ENCODE results near the gene KRTAP21-3.

KRTAP21-3 gene

GRCh38 chr21:30707409-30707808, 11.2 kb downstream of the KRTAP21-3 start:
- H3K4me3 ChIP-seq: no peak overlapping the region
- no peak for DNase-seq (ENCODE audit: low spot score in 2 of 2)
- no peaks in the 10 kb centered on the region for H3K27me3 ChIP-seq (ENCODE audit: low read depth)
- H3K36me3 ChIP-seq (replicated peaks): no peaks in the 10 kb centered on the region
- H3K9me3 ChIP-seq: peaks cover 9% of the 10 kb centered on the region; the same call in 1 of the 2 replicates
- in situ Hi-C loops (cut with MboI; ENCODE audit: low sequenced_read_pairs): no loop called here
- no peaks in the 10 kb centered on the region for H3K4me1 ChIP-seq

GRCh38 chr21:30695956-30696355, 22.6 kb downstream of the KRTAP21-3 start:
- in situ Hi-C loops (cut with MboI; ENCODE audit: low sequenced_read_pairs): no loop called here
- Histone ChIP-seq H3K4me1 (no peaks in the 10 kb centered on the region), H3K36me3 (replicated peaks) (no peaks in the 10 kb centered on the region), H3K4me3 (no peak overlapping the region), H3K9me3 (peaks cover 2% of the 10 kb centered on the region; the same call in 1 of the 2 replicates), H3K27me3 (ENCODE audit: low read depth) (no peaks in the 10 kb centered on the region)
- no peak for DNase-seq (ENCODE audit: low spot score in 2 of 2)

- peaks cover 7% of the 10 kb centered on the region; the same call in 1 of the 2 replicates for H3K9me3 ChIP-seq
- no peak for DNase-seq (ENCODE audit: low spot score in 2 of 2)
- in situ Hi-C loops (cut with MboI; ENCODE audit: low sequenced_read_pairs): no loop called here
- no peaks in the 10 kb centered on the region for H3K4me1 ChIP-seq
- no peak overlapping the region for H3K4me3 ChIP-seq
- no peaks in the 10 kb centered on the region for H3K36me3 ChIP-seq (replicated peaks)
- H3K27me3 ChIP-seq (ENCODE audit: low read depth): no peaks in the 10 kb centered on the region
Observed at GRCh38 chr21:30689822-30690221, 28.8 kb downstream of the KRTAP21-3 start.

- no peaks in the 10 kb centered on the region for H3K27me3 ChIP-seq (ENCODE audit: low read depth)
- no peaks in the 10 kb centered on the region for H3K36me3 ChIP-seq (replicated peaks)
- H3K9me3 ChIP-seq: peaks cover 3% of the 10 kb centered on the region; the same call in 1 of the 2 replicates
- DNase-seq (ENCODE audit: low spot score in 2 of 2): no peak
- no peak overlapping the region for H3K4me3 ChIP-seq
- no peaks in the 10 kb centered on the region for H3K4me1 ChIP-seq
- in situ Hi-C loops (cut with MboI; ENCODE audit: low sequenced_read_pairs): no loop called here
Observed at GRCh38 chr21:30684506-30684905, 34.1 kb downstream of the KRTAP21-3 start.

- Histone ChIP-seq H3K36me3 (replicated peaks) (no peaks in the 10 kb centered on the region), H3K9me3 (peaks cover under 1% of the 10 kb centered on the region), H3K4me1 (no peaks in the 10 kb centered on the region), H3K4me3 (no peak overlapping the region), H3K27me3 (ENCODE audit: low read depth) (no peaks in the 10 kb centered on the region)
- in situ Hi-C loops (cut with MboI; ENCODE audit: low sequenced_read_pairs): no loop called here
- no peak for DNase-seq (ENCODE audit: low spot score in 2 of 2)
Observed at GRCh38 chr21:30680586-30680985, 38.0 kb downstream of the KRTAP21-3 start.

- Histone ChIP-seq H3K4me1 (no peaks in the 10 kb centered on the region), H3K36me3 (replicated peaks) (no peaks in the 10 kb centered on the region), H3K27me3 (ENCODE audit: low read depth) (no peaks in the 10 kb centered on the region), H3K4me3 (no peak overlapping the region), H3K9me3 (peaks cover under 1% of the 10 kb centered on the region)
- no peak for DNase-seq (ENCODE audit: low spot score in 2 of 2)
- in situ Hi-C loops (cut with MboI; ENCODE audit: low sequenced_read_pairs): no loop called here
Observed at GRCh38 chr21:30676737-30677136, 41.8 kb downstream of the KRTAP21-3 start.

GRCh38 chr21:30674312-30674711, 44.3 kb downstream of the KRTAP21-3 start:
- Histone ChIP-seq H3K4me3 (no peak overlapping the region), H3K36me3 (replicated peaks) (no peaks in the 10 kb centered on the region), H3K27me3 (ENCODE audit: low read depth) (no peaks in the 10 kb centered on the region), H3K4me1 (no peaks in the 10 kb centered on the region), H3K9me3 (peaks cover 5% of the 10 kb centered on the region)
- in situ Hi-C loops (cut with MboI; ENCODE audit: low sequenced_read_pairs): no loop called here
- DNase-seq (ENCODE audit: low spot score in 2 of 2): no peak

- Histone ChIP-seq H3K4me1 (no peaks in the 10 kb centered on the region), H3K36me3 (replicated peaks) (no peaks in the 10 kb centered on the region), H3K9me3 (peaks cover 5% of the 10 kb centered on the region), H3K4me3 (no peak overlapping the region), H3K27me3 (ENCODE audit: low read depth) (no peaks in the 10 kb centered on the region)
- in situ Hi-C loops (cut with MboI; ENCODE audit: low sequenced_read_pairs): no loop called here
- no peak for DNase-seq (ENCODE audit: low spot score in 2 of 2)
Observed at GRCh38 chr21:30672985-30673650, 45.5 kb downstream of the KRTAP21-3 start.

GRCh38 chr21:30668776-30669175, 49.8 kb downstream of the KRTAP21-3 start:
- Histone ChIP-seq H3K4me3 (no peak overlapping the region), H3K27me3 (ENCODE audit: low read depth) (no peaks in the 10 kb centered on the region), H3K4me1 (no peaks in the 10 kb centered on the region), H3K36me3 (replicated peaks) (no peaks in the 10 kb centered on the region), H3K9me3 (peaks cover 5% of the 10 kb centered on the region)
- in situ Hi-C loops (cut with MboI; ENCODE audit: low sequenced_read_pairs): no loop called here
- no peak for DNase-seq (ENCODE audit: low spot score in 2 of 2)

Data from HAP-1 (cell line).